ENCODE results near the gene MTCL1. TPM values are rescaled to one million over a fixed set of nuclear protein-coding genes. Genes with fewer than 3 reads are reported as not detected.

Gene MTCL1
- total and polyA plus RNA-seq, 10 of the 15 experiments (the other 5 are each of a cell fraction or from before 2014, with no cell fraction given), result 0.03 to 0.36 (median 0.13) TPM; not detected in 4

DNA sequence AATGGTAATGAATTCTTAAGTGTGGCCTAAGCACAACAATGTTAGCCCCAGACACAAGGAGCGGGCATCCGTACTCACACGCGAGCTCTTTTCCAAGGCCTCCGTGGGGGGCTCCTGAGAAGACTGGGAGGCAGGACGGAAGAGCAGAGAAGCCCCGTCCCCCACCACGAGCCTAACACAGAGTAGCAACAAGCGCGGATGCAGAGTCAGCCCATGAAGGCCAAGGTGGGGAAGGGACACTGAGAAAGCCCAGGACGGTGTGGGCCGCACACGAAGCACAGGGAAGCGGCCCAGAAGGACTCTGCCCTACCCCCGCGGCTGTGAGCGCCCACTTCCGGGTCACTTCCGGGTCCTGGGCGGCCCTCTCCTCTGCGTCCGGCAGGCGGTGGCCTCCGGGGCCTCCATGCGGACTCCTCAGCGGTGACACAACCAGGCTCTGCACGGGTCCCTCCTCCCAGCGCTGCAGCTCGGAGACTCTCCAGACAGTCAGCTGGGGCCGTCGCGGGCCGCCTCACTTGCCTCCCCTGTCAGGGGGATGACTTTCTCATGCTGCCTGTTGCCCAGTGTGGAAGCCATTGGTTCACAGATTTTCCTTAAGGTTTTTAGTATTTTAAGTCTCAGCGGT, 151.5 kb downstream of the MTCL1 start:
- ChIA-PET SMC1A (ENCODE audit: uncharacterized antibody, unreplicated experiment) (interaction anchor here (0.7 kb wide), 1 partner anchor 18 kb away, joined by 3 read pairs; no protein-coding TSS in a partner anchor), CTCF (interaction anchor here (1.7 kb wide), 1 partner anchor 11 kb away, joined by 3 read pairs; no protein-coding TSS in a partner anchor), RAD21 (ENCODE audit: unreplicated experiment) (no interaction called here), POLR2A (no interaction called here)
- intact Hi-C loops (cut with micrococcal nuclease; ENCODE audit: unreplicated experiment) (no loop called here), in situ Hi-C loops (cut with MboI) (loop anchor here (5.0 kb wide), 1 partner anchor 35 kb away; no protein-coding TSS in a partner anchor)
- no TSS peak for BruUV-seq (replicated peaks)
- no peak overlapping the region for H3K4me3 ChIP-seq
- ATAC-seq (no peak), FAIRE-seq (no peak), DNase-seq (ENCODE audit: low read depth, low spot score) (no peak)
- H3K4me1 ChIP-seq (ENCODE audit: control insufficient read depth, insufficient read depth, low read length), result no peaks in the 10 kb centered on the region
- H3K27me3 ChIP-seq (replicated peaks in 1 of 2; ENCODE audit: control insufficient read depth in 2 of 2, insufficient read depth in 2 of 2, low read length in 1 of 2), result peaks cover 0 to 1% of the 10 kb centered on the region in 2 experiments; a peak in 1 of 4 replicates
- no peaks in the 10 kb centered on the region for H3K79me2 ChIP-seq (ENCODE audit: control insufficient read depth, insufficient read depth, low read length)
- WGBS (ENCODE audit: insufficient coverage, insufficient replicate concordance, low lambda C conversion rate, missing lambda C conversion rate), result 81% methylated on average over 30 of the region's 34 CpGs
- H3K9me3 ChIP-seq (replicated peaks; ENCODE audit: control insufficient read depth, insufficient read depth, low read length), result no peaks in the 10 kb centered on the region
- no peaks in the 10 kb centered on the region for H4K20me1 ChIP-seq (ENCODE audit: control insufficient read depth, insufficient read depth)
- H3K36me3 ChIP-seq (ENCODE audit: control insufficient read depth in 2 of 2, insufficient read depth in 2 of 2, low read length in 1 of 2), result no peaks in the 10 kb centered on the region
- H3K4me2 ChIP-seq (ENCODE audit: control insufficient read depth, insufficient read depth), result no peak overlapping the region
- no peak overlapping the region for H3K27ac ChIP-seq (ENCODE audit: control insufficient read depth, insufficient read depth)
- no peak overlapping the region for H2AFZ ChIP-seq (ENCODE audit: control insufficient read depth, low read depth, low read length)
- H3K9ac ChIP-seq (ENCODE audit: control insufficient read depth, insufficient read depth, low read length), result no peak overlapping the region
- TF ChIP-seq, protein P1, sequence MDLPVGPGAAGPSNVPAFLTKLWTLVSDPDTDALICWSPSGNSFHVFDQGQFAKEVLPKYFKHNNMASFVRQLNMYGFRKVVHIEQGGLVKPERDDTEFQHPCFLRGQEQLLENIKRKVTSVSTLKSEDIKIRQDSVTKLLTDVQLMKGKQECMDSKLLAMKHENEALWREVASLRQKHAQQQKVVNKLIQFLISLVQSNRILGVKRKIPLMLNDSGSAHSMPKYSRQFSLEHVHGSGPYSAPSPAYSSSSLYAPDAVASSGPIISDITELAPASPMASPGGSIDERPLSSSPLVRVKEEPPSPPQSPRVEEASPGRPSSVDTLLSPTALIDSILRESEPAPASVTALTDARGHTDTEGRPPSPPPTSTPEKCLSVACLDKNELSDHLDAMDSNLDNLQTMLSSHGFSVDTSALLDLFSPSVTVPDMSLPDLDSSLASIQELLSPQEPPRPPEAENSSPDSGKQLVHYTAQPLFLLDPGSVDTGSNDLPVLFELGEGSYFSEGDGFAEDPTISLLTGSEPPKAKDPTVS (IDR thresholded peaks at IDR 0.05; ENCODE audit: low read depth, low read length), result no peak
- no peak for TF ChIP-seq ZBED1 (IDR thresholded peaks at IDR 0.05; ENCODE audit: borderline replicate concordance)
- TF ChIP-seq, protein P2, sequence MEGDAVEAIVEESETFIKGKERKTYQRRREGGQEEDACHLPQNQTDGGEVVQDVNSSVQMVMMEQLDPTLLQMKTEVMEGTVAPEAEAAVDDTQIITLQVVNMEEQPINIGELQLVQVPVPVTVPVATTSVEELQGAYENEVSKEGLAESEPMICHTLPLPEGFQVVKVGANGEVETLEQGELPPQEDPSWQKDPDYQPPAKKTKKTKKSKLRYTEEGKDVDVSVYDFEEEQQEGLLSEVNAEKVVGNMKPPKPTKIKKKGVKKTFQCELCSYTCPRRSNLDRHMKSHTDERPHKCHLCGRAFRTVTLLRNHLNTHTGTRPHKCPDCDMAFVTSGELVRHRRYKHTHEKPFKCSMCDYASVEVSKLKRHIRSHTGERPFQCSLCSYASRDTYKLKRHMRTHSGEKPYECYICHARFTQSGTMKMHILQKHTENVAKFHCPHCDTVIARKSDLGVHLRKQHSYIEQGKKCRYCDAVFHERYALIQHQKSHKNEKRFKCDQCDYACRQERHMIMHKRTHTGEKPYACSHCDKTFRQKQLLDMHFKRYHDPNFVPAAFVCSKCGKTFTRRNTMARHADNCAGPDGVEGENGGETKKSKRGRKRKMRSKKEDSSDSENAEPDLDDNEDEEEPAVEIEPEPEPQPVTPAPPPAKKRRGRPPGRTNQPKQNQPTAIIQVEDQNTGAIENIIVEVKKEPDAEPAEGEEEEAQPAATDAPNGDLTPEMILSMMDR (IDR thresholded peaks at IDR 0.05 in 2 of 3, conservative IDR thresholded peaks at IDR 0.05 in 1 of 3; ENCODE audit: control insufficient read depth in 2 of 3, extremely low read depth in 1 of 3, insufficient read depth in 1 of 3, low read depth in 3 of 3, low read length in 3 of 3), result no peak

Measured in GM12878 (cell line).